NK-92 (cell line): ENCODE data around the gene VEGFC.

Experiments used
- DNase-seq: peaks from one replicate; lab custom pipeline; 2025; ENCODE audit not compliant: unreplicated experiment; lab: John Stamatoyannopoulos, UW

VEGFC gene

GRCh38 chr4:176798540-176798939, 5.8 kb upstream of the VEGFC start:
- DNase-seq: no peak

- no peak for DNase-seq
Observed at GRCh38 chr4:176795441-176795840, 2.7 kb upstream of the VEGFC start.

GRCh38 chr4:176794651-176795050, 1.9 kb upstream of the VEGFC start:
- DNase-seq: no peak

GRCh38 chr4:176794151-176794550, 1.4 kb upstream of the VEGFC start:
- no peak for DNase-seq

GRCh38 chr4:176793060-176793605, 411 bp upstream of the VEGFC start:
- DNase-seq: no peak

- DNase-seq: no peak
Observed at GRCh38 chr4:176791591-176792325, 964 bp downstream of the VEGFC start.

GRCh38 chr4:176790398-176790797, 2.3 kb downstream of the VEGFC start:
- DNase-seq: no peak

GRCh38 chr4:176789955-176790354, 2.8 kb downstream of the VEGFC start:
- no peak for DNase-seq

- DNase-seq: no peak
Observed at GRCh38 chr4:176788971-176789370, 3.8 kb downstream of the VEGFC start.

GRCh38 chr4:176788248-176788647, 4.5 kb downstream of the VEGFC start:
- no peak for DNase-seq

- DNase-seq: no peak
Observed at GRCh38 chr4:176784816-176785215, 7.9 kb downstream of the VEGFC start.

- no peak for DNase-seq
Observed at GRCh38 chr4:176782794-176783193, 9.9 kb downstream of the VEGFC start.

- DNase-seq: no peak
Observed at GRCh38 chr4:176782191-176782590, 10.5 kb downstream of the VEGFC start.

GRCh38 chr4:176781739-176782100, 11.0 kb downstream of the VEGFC start:
- DNase-seq: no peak

GRCh38 chr4:176780995-176781738, 11.6 kb downstream of the VEGFC start:
- DNase-seq: no peak

GRCh38 chr4:176779421-176779820, 13.3 kb downstream of the VEGFC start:
- DNase-seq: no peak

- no peak for DNase-seq
Observed at GRCh38 chr4:176778491-176778890, 14.2 kb downstream of the VEGFC start.

GRCh38 chr4:176778063-176778462, 14.7 kb downstream of the VEGFC start:
- DNase-seq: no peak

- DNase-seq: no peak
Observed at GRCh38 chr4:176775338-176775737, 17.4 kb downstream of the VEGFC start.

GRCh38 chr4:176774852-176775251, 17.9 kb downstream of the VEGFC start:
- no peak for DNase-seq

- no peak for DNase-seq
Observed at GRCh38 chr4:176769514-176769913, 23.2 kb downstream of the VEGFC start.

- no peak for DNase-seq
Observed at GRCh38 chr4:176767183-176767582, 25.5 kb downstream of the VEGFC start.
